B cell (primary cell): Measurements from ENCODE around the gene KCNH1. TPM values are rescaled to one million over a fixed set of nuclear protein-coding genes. Genes with fewer than 3 reads are reported as not detected.

ENCODE experiments used
- ATAC-seq: fragments of 200-7000 bp; cut with Tn5 transposase; one replicate; pipeline ENCODE4 v1.10.0; 2021; ENCODE audit warnings: low read depth, mild to moderate bottlenecking, moderate number of reproducible peaks, moderate library complexity
- CTCF ChIA-PET: fragments of 350-600 bp; sonication (Branson Sonifier 250); formaldehyde crosslinking; loops from one replicate; lab custom pipeline; 2021; ENCODE audit warnings: antibody characterized with exemption, inconsistent platforms; lab: Charles Lee
- POLR2A ChIA-PET: fragments of 350-600 bp; sonication (Branson Sonifier 250); formaldehyde crosslinking; loops from one replicate; lab custom pipeline; 2021; ENCODE audit warnings: antibody characterized with exemption; lab: Charles Lee
- DNase-seq: peaks from one replicate; pipeline ENCODE4 v3.0.0; 2013
- H2AFZ ChIP-seq: 2 replicates; pipeline ENCODE4 v1.6.1; 2012; ENCODE audit warnings: mild to moderate bottlenecking, low read depth, low read length; ENCODE audit not compliant: insufficient read depth, poor library complexity, severe bottlenecking
- H3K27ac ChIP-seq, 2 donors: 1 replicate in 1 of 2; 2 replicates in 1 of 2; pipeline ENCODE4 v1.5.1; 2012 to 2013; ENCODE audit warnings: low read length in 2 of 2, mild to moderate bottlenecking in 2 of 2, moderate library complexity in 1 of 2
- H3K27me3 ChIP-seq, 4 experiments: fragments of 200-600 bp in 1 of 4; sonication (generic) in 1 of 4; replicated peaks in 1 of 4; 1 replicate in 2 of 4; 2 replicates in 2 of 4; pipeline versions ENCODE4 v1.6.1 to v1.7.0; 2013 to 2016; ENCODE audit warnings: low read length in 3 of 4, mild to moderate bottlenecking in 2 of 4, mixed read lengths in 1 of 4, moderate library complexity in 1 of 4; ENCODE audit not compliant: insufficient read depth in 4 of 4, control insufficient read depth in 3 of 4; ENCODE audit errors: control extremely low read depth in 1 of 4
- H3K36me3 ChIP-seq, 2 experiments: replicated peaks in 1 of 2; 1 replicate in 1 of 2; 2 replicates in 1 of 2; pipeline versions ENCODE4 v1.6.1 to v1.7.1; 2013; ENCODE audit warnings: low read length in 1 of 2; ENCODE audit not compliant: insufficient read depth in 2 of 2, control insufficient read depth in 1 of 2; ENCODE audit errors: control extremely low read depth in 1 of 2, extremely low read depth in 1 of 2
- H3K4me1 ChIP-seq, 2 donors: fragments of 200-600 bp in 1 of 2; sonication (generic) in 1 of 2; 1 replicate in 1 of 2; 2 replicates in 1 of 2; pipeline versions ENCODE4 v1.5.1 to v1.6.1; 2013 to 2017; ENCODE audit warnings: low read length in 2 of 2; ENCODE audit not compliant: control insufficient read depth in 2 of 2, insufficient read depth in 2 of 2
- H3K4me2 ChIP-seq: replicated peaks from 2 replicates; pipeline ENCODE3; 2012; ENCODE audit warnings: mild to moderate bottlenecking, low read depth, low read length; ENCODE audit not compliant: poor library complexity, severe bottlenecking
- H3K4me3 ChIP-seq, 5 experiments: fragments of 200-600 bp in 1 of 5; sonication (generic) in 1 of 5; 1 replicate in 3 of 5; 2 replicates in 2 of 5; pipeline versions ENCODE4 v1.5.1 to v1.7.0; 2011 to 2016; ENCODE audit warnings: low read length in 4 of 5, mild to moderate bottlenecking in 4 of 5, low read depth in 2 of 5, control low read depth in 1 of 5, moderate library complexity in 1 of 5; ENCODE audit not compliant: insufficient read depth in 1 of 5; ENCODE audit errors: control extremely low read depth in 1 of 5, extremely low read depth in 1 of 5
- H3K79me2 ChIP-seq: fragments of 200-600 bp; sonication (generic); one replicate; pipeline ENCODE4 v1.6.0; 2016; ENCODE audit warnings: low read length; ENCODE audit not compliant: control insufficient read depth, insufficient read depth
- H3K9ac ChIP-seq: fragments of 200-600 bp; sonication (generic); 2 replicates; pipeline ENCODE4 v1.6.1; 2017; ENCODE audit warnings: mild to moderate bottlenecking, low read length, moderate library complexity
- H3K9me3 ChIP-seq, 3 donors: one replicate each; pipeline versions ENCODE4 v1.6.1 to v1.7.1; 2013; ENCODE audit warnings: low read length in 2 of 3; ENCODE audit not compliant: control insufficient read depth in 2 of 3, insufficient read depth in 1 of 3; ENCODE audit errors: control extremely low read depth in 1 of 3
- H4K20me1 ChIP-seq: 2 replicates; pipeline ENCODE4 v1.6.0; 2012; ENCODE audit warnings: mild to moderate bottlenecking, low read length; ENCODE audit not compliant: insufficient read depth, control insufficient read depth, poor library complexity, severe bottlenecking
- H3K27ac Mint-ChIP-seq: one replicate; pipeline ENCODE4 v1.8.0; 2021; ENCODE audit warnings: mixed read lengths
- H3K27me3 Mint-ChIP-seq: one replicate; pipeline ENCODE4 v1.8.0; 2021; ENCODE audit warnings: mixed read lengths
- H3K4me1 Mint-ChIP-seq: one replicate; pipeline ENCODE4 v1.8.0; 2021; ENCODE audit warnings: mixed read lengths
- H3K4me3 Mint-ChIP-seq: one replicate; pipeline ENCODE4 v1.8.0; 2021; ENCODE audit warnings: mixed read lengths
- H3K9me3 Mint-ChIP-seq: one replicate; pipeline ENCODE4 v1.8.0; 2022; ENCODE audit warnings: mixed read lengths; ENCODE audit not compliant: insufficient read depth
- CTCF ChIP-seq: fragments of 200-600 bp; IDR thresholded peaks from one replicate; pipeline ENCODE4 v1.8.0; 2022; ENCODE audit warnings: antibody characterized with exemption, mild to moderate bottlenecking
- EZH2 ChIP-seq: IDR thresholded peaks from 2 replicates; pipeline ENCODE4 v1.6.1; 2012; ENCODE audit warnings: borderline replicate concordance, low read depth, mild to moderate bottlenecking, moderate library complexity, low read length; ENCODE audit not compliant: insufficient read depth, poor library complexity, severe bottlenecking
- WGBS: methylation state at CpG from one replicate; pipeline ENCODE4 v1.1.5; 2013; ENCODE audit warnings: missing lambda C conversion rate; ENCODE audit not compliant: insufficient coverage; 5-methylcytosine and 5-hydroxymethylcytosine counted together
- intact Hi-C: fragments of 100-400 bp; cut with micrococcal nuclease; formaldehyde crosslinking; loops from one replicate; pipeline ENCODE4 v1.10.0; 2022
- polyA plus RNA-seq: library from polyadenylated mRNA; depleted of rRNA; stranded (reverse); fragments of >200 nt; gene quantifications from 2 replicates; pipeline ENCODE4 v1.2.3, GENCODE V29; 2012
- total RNA-seq, 2 donors: library from RNA; stranded (reverse); fragments of 120-200 nt in 1 of 2; gene quantifications; 1 replicate in 1 of 2; 2 replicates in 1 of 2; pipeline versions ENCODE4 v1.2.3 to v1.2.4, GENCODE V29; 2013 to 2022

The KCNH1 gene
- total and polyA plus RNA-seq, 2 donors (not counting 1 experiment from before 2014, with no cell fraction given): not detected

GRCh38 chr1:211169353-211169752, 35.4 kb upstream of the KCNH1 start:
- Histone ChIP-seq H3K9me3 (peaks cover 1 to 17% (median 14%) of the 10 kb centered on the region in 3 donors), H2AFZ (no peak overlapping the region), H3K79me2 (no peaks in the 10 kb centered on the region), H3K9ac (no peak overlapping the region), H3K4me3 (no peak overlapping the region), H3K27me3 (peaks cover 0 to 3% (median 1%) of the 10 kb centered on the region in 4 experiments), H3K4me2 (no peak overlapping the region), H4K20me1 (no peaks in the 10 kb centered on the region), H3K4me1 (no peaks in the 10 kb centered on the region), H3K27ac (no peak overlapping the region), H3K36me3 (no peaks in the 10 kb centered on the region)
- Mint-ChIP-seq H3K4me1 (no peaks in the 10 kb centered on the region), H3K9me3 (peaks cover 12% of the 10 kb centered on the region), H3K27ac (no peak overlapping the region), H3K27me3 (peaks cover 34% of the 10 kb centered on the region), H3K4me3 (no peak overlapping the region)
- intact Hi-C loops: no loop called here
- CTCF ChIA-PET: no interaction called here
- WGBS: 90% methylated on average over 1 of the region's 1 CpG
- ATAC-seq (no peak), DNase-seq (no peak)
- TF ChIP-seq EZH2: no peak
- no peak for TF ChIP-seq CTCF
- POLR2A ChIA-PET: no interaction called here

GRCh38 chr1:211158866-211159265, 24.9 kb upstream of the KCNH1 start:
- ChIA-PET POLR2A (no interaction called here), CTCF (no interaction called here)
- Histone ChIP-seq H3K27ac (no peak overlapping the region), H3K4me2 (no peak overlapping the region), H3K4me3 (no peak overlapping the region), H3K9ac (no peak overlapping the region), H3K9me3 (peaks cover 2 to 10% (median 4%) of the 10 kb centered on the region in 3 donors), H3K36me3 (no peaks in the 10 kb centered on the region), H3K4me1 (no peaks in the 10 kb centered on the region), H4K20me1 (no peaks in the 10 kb centered on the region), H2AFZ (no peak overlapping the region), H3K27me3 (peaks cover 0 to 17% (median 2%) of the 10 kb centered on the region in 4 experiments), H3K79me2 (no peaks in the 10 kb centered on the region)
- Mint-ChIP-seq H3K9me3 (peaks cover 11% of the 10 kb centered on the region), H3K4me1 (no peaks in the 10 kb centered on the region), H3K27ac (no peak overlapping the region), H3K27me3 (peaks cover 34% of the 10 kb centered on the region), H3K4me3 (no peak overlapping the region)
- ATAC-seq (no peak), DNase-seq (no peak)
- no CpG with 5 or more reads among the region's 1 CpG for WGBS
- intact Hi-C loops: no loop called here
- no peak for TF ChIP-seq CTCF
- no peak for TF ChIP-seq EZH2
